ENCODE measurements around the gene USP4.

- TF ChIP-seq EZH2phosphoT487 (IDR thresholded peaks at IDR 0.05; ENCODE audit: insufficient read depth, low read depth) = no peak
- no peak for TF ChIP-seq EZH2 (IDR thresholded peaks at IDR 0.05; ENCODE audit: insufficient read depth, poor library complexity, severe bottlenecking)
These were observed 19.8 kb upstream of the USP4 start for GRCh38 chr3:49359623-49360022.
